GM23338 (cell line): Measurements from ENCODE around the gene HTR2A. TPM values are rescaled to one million over a fixed set of nuclear protein-coding genes. Genes with fewer than 3 reads are reported as not detected.

Experiments used
- ATAC-seq: fragments of 200-7000 bp; cut with Tn5 transposase; 3 replicates; pipeline ENCODE4 v1.9.1; 2020
- DNase-seq: peaks from one replicate; pipeline ENCODE4 v3.0.0-alpha.2; 2015; ENCODE audit warnings: low spot score
- H2AFZ ChIP-seq: fragments of 200-600 bp; sonication (generic); 2 replicates; pipeline ENCODE4 v1.8.0; 2016; ENCODE audit warnings: antibody characterized with exemption, mild to moderate bottlenecking, moderate library complexity
- H3F3A ChIP-seq: fragments of 200-600 bp; sonication (generic); replicated peaks from 2 replicates; pipeline ENCODE4 v1.8.0; 2017; ENCODE audit warnings: antibody characterized with exemption, mixed run types, low read depth
- H3K27ac ChIP-seq: fragments of 200-600 bp; sonication (generic); 2 replicates; pipeline ENCODE4 v1.6.1; 2016; ENCODE audit warnings: low read depth
- H3K27me3 ChIP-seq: fragments of 200-600 bp; sonication (generic); 2 replicates; pipeline ENCODE4 v1.8.0; 2016; ENCODE audit warnings: mild to moderate bottlenecking, mixed run types, moderate library complexity; ENCODE audit not compliant: insufficient read depth
- H3K36me3 ChIP-seq: fragments of 200-600 bp; sonication (generic); 2 replicates; pipeline ENCODE4 v1.8.0; 2016; ENCODE audit warnings: mild to moderate bottlenecking; ENCODE audit not compliant: insufficient read depth
- H3K4me1 ChIP-seq: fragments of 200-600 bp; sonication (generic); 2 replicates; pipeline ENCODE4 v1.8.0; 2016; ENCODE audit warnings: mild to moderate bottlenecking, moderate library complexity; ENCODE audit not compliant: insufficient read depth
- H3K4me2 ChIP-seq: fragments of 200-600 bp; sonication (generic); 2 replicates; pipeline ENCODE4 v1.7.1; 2017; ENCODE audit warnings: mixed run types
- H3K4me3 ChIP-seq: fragments of 200-600 bp; sonication (generic); 2 replicates; pipeline ENCODE4 v1.6.1; 2016; ENCODE audit warnings: mixed run types
- H3K79me2 ChIP-seq: fragments of 200-600 bp; sonication (generic); replicated peaks from 2 replicates; pipeline ENCODE4 v1.8.0; 2017; ENCODE audit warnings: mild to moderate bottlenecking; ENCODE audit not compliant: insufficient read depth
- H3K9me2 ChIP-seq: fragments of 200-600 bp; sonication (generic); 2 replicates; pipeline ENCODE4 v1.8.0; 2017; ENCODE audit not compliant: insufficient read depth
- H4K20me1 ChIP-seq: fragments of 200-600 bp; sonication (generic); replicated peaks from 2 replicates; pipeline ENCODE4 v1.8.0; 2017; ENCODE audit warnings: mild to moderate bottlenecking; ENCODE audit not compliant: insufficient read depth
- H3K27ac Mint-ChIP-seq: 2 replicates; pipeline ENCODE4 v1.8.0; 2020; ENCODE audit warnings: inconsistent platforms, mild to moderate bottlenecking, moderate library complexity, mixed read lengths
- H3K27me3 Mint-ChIP-seq: 3 replicates; pipeline ENCODE4 v1.8.0; 2022; ENCODE audit warnings: low read depth, mild to moderate bottlenecking, moderate library complexity, mixed read lengths, inconsistent platforms; ENCODE audit not compliant: insufficient read depth, poor library complexity
- H3K36me3 Mint-ChIP-seq: 3 replicates; pipeline ENCODE4 v1.8.0; 2021; ENCODE audit warnings: low read depth, mild to moderate bottlenecking, inconsistent platforms, moderate library complexity, mixed read lengths
- H3K4me1 Mint-ChIP-seq: 3 replicates; pipeline ENCODE4 v1.8.0; 2020; ENCODE audit warnings: mild to moderate bottlenecking, inconsistent platforms, mixed read lengths
- H3K4me3 Mint-ChIP-seq: 3 replicates; pipeline ENCODE4 v1.8.0; 2021; ENCODE audit warnings: moderate library complexity, mild to moderate bottlenecking, inconsistent platforms, mixed read lengths
- H3K9me3 Mint-ChIP-seq: 3 replicates; pipeline ENCODE4 v1.8.0; 2020; ENCODE audit warnings: moderate library complexity, mild to moderate bottlenecking, inconsistent platforms, mixed read lengths
- JUNB ChIP-seq: IDR thresholded peaks from one replicate; pipeline ENCODE4 v1.6.1; 2016; ENCODE audit warnings: antibody characterized with exemption; ENCODE audit not compliant: unreplicated experiment
- NANOG ChIP-seq: IDR thresholded peaks from 2 replicates; pipeline ENCODE4 v1.6.1; 2016; ENCODE audit warnings: antibody characterized with exemption, borderline replicate concordance
- STAT1 ChIP-seq: IDR thresholded peaks from one replicate; pipeline ENCODE4 v1.6.1; 2016; ENCODE audit warnings: antibody characterized with exemption; ENCODE audit not compliant: unreplicated experiment
- ZNF462 ChIP-seq: fragments of 250-450 bp; sonication (Bioruptor Pico); IDR thresholded peaks from 2 replicates; pipeline ENCODE4 v1.5.0; 2020; ENCODE audit warnings: mild to moderate bottlenecking, moderate library complexity
- polyA plus RNA-seq: library from polyadenylated mRNA; unstranded; fragments of >200 nt; fragmentation: Nextera tagmentation; extraction: Ambion mirVana; gene quantifications from 2 replicates; pipeline ENCODE4 v1.2.1, GENCODE V29; 2016
- total RNA-seq: library from RNA; depleted of rRNA; stranded (reverse); fragments of >200 nt; shearing (Covaris generic); gene quantifications from 2 replicates; pipeline ENCODE4 v1.2.3, GENCODE V29; 2014

The HTR2A gene
- total and polyA plus RNA-seq, 2 experiments from 2014 or later = not detected

DNA sequence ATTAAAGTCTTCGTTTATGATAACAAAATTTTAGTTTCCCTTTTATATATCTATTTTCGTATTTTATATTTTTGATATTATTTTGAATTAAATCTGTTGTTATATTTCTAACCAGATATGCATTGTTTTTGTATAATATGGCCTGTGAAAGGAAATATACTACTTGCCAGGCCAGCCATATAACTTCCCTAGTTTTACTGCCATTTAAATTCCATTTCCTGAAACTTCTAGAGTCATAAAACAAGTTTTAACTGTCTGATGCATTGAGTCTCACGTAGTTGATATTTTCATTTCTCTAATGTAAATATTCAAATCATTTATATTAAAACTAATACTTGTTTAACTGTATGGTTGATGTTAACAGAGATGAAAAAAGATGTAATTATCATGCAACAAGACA is 113.3 kb downstream of the HTR2A start:
- Mint-ChIP-seq H3K9me3 (no peaks in the 10 kb centered on the region), H3K27ac (no peak overlapping the region), H3K4me3 (no peak overlapping the region), H3K27me3 (no peaks in the 10 kb centered on the region), H3K4me1 (no peaks in the 10 kb centered on the region), H3K36me3 (peaks cover 37% of the 10 kb centered on the region; the same call in 2 of the 3 replicates)
- H3K27ac ChIP-seq = no peak overlapping the region
- DNase-seq (no peak), ATAC-seq (no peak)
- no peaks in the 10 kb centered on the region for H3F3A ChIP-seq
- no peak overlapping the region for H3K4me3 ChIP-seq
- H3K9me2 ChIP-seq = no peaks in the 10 kb centered on the region
- H3K79me2 ChIP-seq = no peaks in the 10 kb centered on the region
- TF ChIP-seq JUNB = no peak
- TF ChIP-seq STAT1 = no peak
- TF ChIP-seq NANOG = no peak
- H2AFZ ChIP-seq = no peak overlapping the region
- H3K4me2 ChIP-seq = no peak overlapping the region
- H4K20me1 ChIP-seq = 0 out of 2 replicates have a peak, but pooled peaks cover 2% of the 10 kb centered on the region
- peaks cover 6% of the 10 kb centered on the region; the same call in 1 of the 2 replicates for H3K36me3 ChIP-seq
- H3K4me1 ChIP-seq = no peaks in the 10 kb centered on the region
- no peaks in the 10 kb centered on the region for H3K27me3 ChIP-seq

DNA sequence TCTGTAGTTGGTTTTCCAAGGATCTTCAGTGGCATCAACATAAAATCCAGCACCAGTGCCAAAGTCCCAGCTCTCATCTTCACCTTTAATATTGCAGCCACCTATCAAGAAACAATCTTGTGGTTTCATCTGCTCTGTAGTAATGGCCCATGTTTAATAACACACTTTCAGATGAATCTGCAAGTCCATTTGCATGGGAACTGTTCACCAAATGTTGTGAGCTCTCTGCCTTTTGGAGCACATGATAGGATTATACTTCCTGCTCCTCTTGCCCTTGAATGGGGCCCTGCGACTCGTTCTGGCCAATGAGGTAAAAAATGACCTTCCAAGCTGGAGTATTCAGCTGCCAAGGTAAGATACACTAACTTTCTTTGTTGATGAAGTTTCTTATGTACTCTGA is 114.2 kb downstream of the HTR2A start:
- H4K20me1 ChIP-seq = 0 out of 2 replicates have a peak, but pooled peaks cover 2% of the 10 kb centered on the region
- Mint-ChIP-seq H3K4me3 (no peak overlapping the region), H3K27me3 (no peaks in the 10 kb centered on the region), H3K9me3 (no peaks in the 10 kb centered on the region), H3K27ac (no peak overlapping the region), H3K36me3 (peaks cover 35% of the 10 kb centered on the region; the same call in 2 of the 3 replicates), H3K4me1 (no peaks in the 10 kb centered on the region)
- no peak overlapping the region for H2AFZ ChIP-seq
- no peak overlapping the region for H3K4me3 ChIP-seq
- H3K4me1 ChIP-seq = no peaks in the 10 kb centered on the region
- no peaks in the 10 kb centered on the region for H3K79me2 ChIP-seq
- H3K9me2 ChIP-seq = no peaks in the 10 kb centered on the region
- H3K36me3 ChIP-seq = peaks cover 6% of the 10 kb centered on the region; the same call in 1 of the 2 replicates
- TF ChIP-seq ZNF462 (CRISPR knock-in tag) = no peak
- DNase-seq = no peak
- no peaks in the 10 kb centered on the region for H3K27me3 ChIP-seq
- H3F3A ChIP-seq = no peaks in the 10 kb centered on the region
- H3K27ac ChIP-seq = no peak overlapping the region
- no peak overlapping the region for H3K4me2 ChIP-seq
- ATAC-seq = no peak
